ENCODE results near the gene SEPSECS. TPM values are rescaled to one million over a fixed set of nuclear protein-coding genes. Genes with fewer than 3 reads are reported as not detected.
A peak's percentile ranks its signal among the peaks of the same experiment; 100 is the strongest.

Gene SEPSECS
- total and polyA plus RNA-seq, 2 of the 13 experiments (the other 11 are each of a cell fraction or from before 2014, with no cell fraction given): 9.4 to 14.3 TPM

DNA sequence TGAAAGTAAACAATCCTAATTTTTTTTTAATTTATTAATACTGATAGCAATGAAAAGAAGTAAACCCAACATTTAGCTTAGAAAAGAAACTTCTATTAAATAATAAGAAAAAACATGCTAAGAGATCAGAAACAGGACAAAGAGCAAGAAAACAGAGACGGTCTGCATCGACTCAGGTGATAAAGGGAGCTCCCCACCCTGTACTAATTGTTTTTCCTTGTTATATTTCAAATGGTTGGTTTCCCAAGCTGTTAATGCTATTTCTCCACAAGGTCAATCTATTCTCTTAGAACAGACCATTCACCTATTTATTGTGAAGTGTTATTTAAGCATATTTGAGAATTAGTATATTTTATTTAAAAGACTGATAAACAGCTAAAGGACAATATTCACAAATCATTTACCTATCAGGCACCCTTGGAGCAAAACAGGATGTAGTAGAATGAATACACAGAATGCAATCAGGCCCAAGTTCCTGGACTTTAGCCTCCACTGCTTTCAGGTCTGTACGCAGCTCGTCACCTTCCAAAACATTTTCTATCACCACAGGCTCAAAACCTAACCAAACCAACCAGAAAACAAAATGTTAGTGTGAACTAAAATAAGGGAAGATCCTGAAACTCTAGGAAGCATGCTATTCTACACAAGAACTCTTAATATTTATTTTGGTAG, 5.5 kb downstream of the SEPSECS start (continued):
- no peak for TF ChIP-seq FOXJ3 (CRISPR knock-in tag; IDR thresholded peaks at IDR 0.05; ENCODE audit: borderline replicate concordance)
- peak; percentile 48; the same call in 1 of the 2 replicates for TF ChIP-seq NFIC (IDR thresholded peaks at IDR 0.05; ENCODE audit: low read length)
- no peak for TF ChIP-seq IKZF1 (IDR thresholded peaks at IDR 0.05)
- peak; percentile 56; the same call in 1 of the 2 replicates for TF ChIP-seq HDAC2 (CRISPR knock-in tag; IDR thresholded peaks at IDR 0.05)
- TF ChIP-seq, protein P1, sequence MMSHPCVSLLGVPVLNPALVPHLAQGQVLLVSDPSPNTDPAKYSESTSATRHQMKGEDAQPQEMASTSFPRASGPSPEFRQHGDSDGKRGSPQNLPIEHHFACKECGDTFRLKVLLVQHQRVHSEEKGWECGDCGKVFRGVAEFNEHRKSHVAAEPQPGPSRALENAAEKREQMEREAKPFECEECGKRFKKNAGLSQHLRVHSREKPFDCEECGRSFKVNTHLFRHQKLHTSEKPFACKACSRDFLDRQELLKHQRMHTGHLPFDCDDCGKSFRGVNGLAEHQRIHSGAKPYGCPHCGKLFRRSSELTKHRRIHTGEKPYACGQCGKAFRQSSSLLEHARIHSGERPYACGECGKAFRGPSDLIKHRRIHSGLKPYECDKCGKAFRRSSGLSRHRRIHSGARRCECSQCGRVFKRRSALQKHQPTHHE (CRISPR knock-in tag; IDR thresholded peaks at IDR 0.05; ENCODE audit: borderline replicate concordance): no peak
- TF ChIP-seq NCOR1 (IDR thresholded peaks at IDR 0.05; ENCODE audit: borderline replicate concordance, low read length): peak; percentile 40; the same call in 1 of the 2 replicates
- peak; percentile 62; the same call in 1 of the 2 replicates for TF ChIP-seq IRF2 (CRISPR knock-in tag; IDR thresholded peaks at IDR 0.05)
- TF ChIP-seq, protein P2, sequence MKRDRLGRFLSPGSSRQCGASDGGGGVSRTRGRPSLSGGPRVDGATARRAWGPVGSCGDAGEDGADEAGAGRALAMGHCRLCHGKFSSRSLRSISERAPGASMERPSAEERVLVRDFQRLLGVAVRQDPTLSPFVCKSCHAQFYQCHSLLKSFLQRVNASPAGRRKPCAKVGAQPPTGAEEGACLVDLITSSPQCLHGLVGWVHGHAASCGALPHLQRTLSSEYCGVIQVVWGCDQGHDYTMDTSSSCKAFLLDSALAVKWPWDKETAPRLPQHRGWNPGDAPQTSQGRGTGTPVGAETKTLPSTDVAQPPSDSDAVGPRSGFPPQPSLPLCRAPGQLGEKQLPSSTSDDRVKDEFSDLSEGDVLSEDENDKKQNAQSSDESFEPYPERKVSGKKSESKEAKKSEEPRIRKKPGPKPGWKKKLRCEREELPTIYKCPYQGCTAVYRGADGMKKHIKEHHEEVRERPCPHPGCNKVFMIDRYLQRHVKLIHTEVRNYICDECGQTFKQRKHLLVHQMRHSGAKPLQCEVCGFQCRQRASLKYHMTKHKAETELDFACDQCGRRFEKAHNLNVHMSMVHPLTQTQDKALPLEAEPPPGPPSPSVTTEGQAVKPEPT (CRISPR knock-in tag; IDR thresholded peaks at IDR 0.05; ENCODE audit: low read depth): no peak
- TF ChIP-seq ZBTB20 (CRISPR knock-in tag; IDR thresholded peaks at IDR 0.05; ENCODE audit: borderline replicate concordance, low read depth): no peak
- TF ChIP-seq ZFX (CRISPR knock-in tag; IDR thresholded peaks at IDR 0.05; ENCODE audit: low read depth): peak; percentile 45
- TF ChIP-seq THAP11 (CRISPR knock-in tag; IDR thresholded peaks at IDR 0.05): no peak
- no peak for TF ChIP-seq ARNT (IDR thresholded peaks at IDR 0.05)
- TF ChIP-seq GATAD1 (CRISPR knock-in tag; IDR thresholded peaks at IDR 0.05): 0 out of 2 replicates have a peak, but pooled peaks have one; percentile 26
- TF ChIP-seq, protein P3, sequence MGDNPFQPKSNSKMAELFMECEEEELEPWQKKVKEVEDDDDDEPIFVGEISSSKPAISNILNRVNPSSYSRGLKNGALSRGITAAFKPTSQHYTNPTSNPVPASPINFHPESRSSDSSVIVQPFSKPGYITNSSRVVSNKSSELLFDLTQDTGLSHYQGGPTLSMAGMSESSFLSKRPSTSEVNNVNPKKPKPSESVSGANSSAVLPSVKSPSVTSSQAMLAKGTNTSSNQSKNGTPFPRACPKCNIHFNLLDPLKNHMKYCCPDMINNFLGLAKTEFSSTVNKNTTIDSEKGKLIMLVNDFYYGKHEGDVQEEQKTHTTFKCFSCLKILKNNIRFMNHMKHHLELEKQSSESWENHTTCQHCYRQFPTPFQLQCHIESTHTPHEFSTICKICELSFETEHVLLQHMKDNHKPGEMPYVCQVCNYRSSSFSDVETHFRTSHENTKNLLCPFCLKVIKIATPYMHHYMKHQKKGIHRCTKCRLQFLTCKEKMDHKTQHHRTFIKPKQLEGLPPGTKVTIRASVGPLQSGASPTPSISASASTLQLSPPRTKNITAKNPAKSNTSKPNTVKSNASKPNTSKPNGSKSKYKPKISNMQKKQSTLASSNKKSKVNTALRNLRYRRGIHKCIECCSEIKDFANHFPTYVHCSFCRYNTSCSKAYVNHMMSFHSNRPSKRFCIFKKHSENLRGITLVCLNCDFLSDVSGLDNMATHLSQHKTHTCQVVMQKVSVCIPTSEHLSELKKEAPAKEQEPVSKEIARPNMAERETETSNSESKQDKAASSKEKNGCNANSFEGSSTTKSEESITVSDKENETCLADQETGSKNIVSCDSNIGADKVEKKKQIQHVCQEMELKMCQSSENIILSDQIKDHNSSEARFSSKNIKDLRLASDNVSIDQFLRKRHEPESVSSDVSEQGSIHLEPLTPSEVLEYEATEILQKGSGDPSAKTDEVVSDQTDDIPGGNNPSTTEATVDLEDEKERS (CRISPR knock-in tag; IDR thresholded peaks at IDR 0.05): no peak
- peak; percentile 59; the same call in 1 of the 2 replicates for TF ChIP-seq MIXL1 (CRISPR knock-in tag; IDR thresholded peaks at IDR 0.05)
- TF ChIP-seq CEBPB (IDR thresholded peaks at IDR 0.05; ENCODE audit: borderline replicate concordance, low read depth, low read length): peak; percentile 19; the same call in 1 of the 2 replicates
- TF ChIP-seq TBX2 (CRISPR knock-in tag; IDR thresholded peaks at IDR 0.05; ENCODE audit: borderline replicate concordance): peak; percentile 26; the same call in 1 of the 2 replicates
- TF ChIP-seq YEATS4 (CRISPR knock-in tag; IDR thresholded peaks at IDR 0.05; ENCODE audit: borderline replicate concordance): peak; percentile 28; the same call in 1 of the 2 replicates
- peak; percentile 26; the same call in 1 of the 2 replicates for TF ChIP-seq MIER3 (CRISPR knock-in tag; IDR thresholded peaks at IDR 0.05; ENCODE audit: borderline replicate concordance)
- TF ChIP-seq SAP130 (CRISPR knock-in tag; IDR thresholded peaks at IDR 0.05; ENCODE audit: low read depth): peak; percentile 64
- TF ChIP-seq, protein P4, sequence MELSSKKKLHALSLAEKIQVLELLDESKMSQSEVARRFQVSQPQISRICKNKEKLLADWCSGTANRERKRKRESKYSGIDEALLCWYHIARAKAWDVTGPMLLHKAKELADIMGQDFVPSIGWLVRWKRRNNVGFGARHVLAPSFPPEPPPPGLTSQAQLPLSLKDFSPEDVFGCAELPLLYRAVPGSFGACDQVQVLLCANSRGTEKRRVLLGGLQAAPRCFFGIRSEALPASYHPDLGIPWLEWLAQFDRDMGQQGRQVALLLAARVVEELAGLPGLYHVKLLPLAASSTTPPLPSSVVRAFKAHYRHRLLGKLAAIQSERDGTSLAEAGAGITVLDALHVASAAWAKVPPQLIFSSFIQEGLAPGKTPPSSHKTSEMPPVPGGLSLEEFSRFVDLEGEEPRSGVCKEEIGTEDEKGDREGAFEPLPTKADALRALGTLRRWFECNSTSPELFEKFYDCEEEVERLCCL (CRISPR knock-in tag; IDR thresholded peaks at IDR 0.05; ENCODE audit: borderline replicate concordance): no peak
- TF ChIP-seq ZNF446 (CRISPR knock-in tag; IDR thresholded peaks at IDR 0.05): no peak
- TF ChIP-seq TEAD3 (CRISPR knock-in tag; optimal IDR thresholded peaks at IDR 0.05; ENCODE audit: borderline replicate concordance): peak; percentile 51
- TF ChIP-seq HNF4A (CRISPR knock-in tag; IDR thresholded peaks at IDR 0.05): peak; percentile 88
